ENCODE measurements around the gene GXYLT2.

The GXYLT2 gene

DNA sequence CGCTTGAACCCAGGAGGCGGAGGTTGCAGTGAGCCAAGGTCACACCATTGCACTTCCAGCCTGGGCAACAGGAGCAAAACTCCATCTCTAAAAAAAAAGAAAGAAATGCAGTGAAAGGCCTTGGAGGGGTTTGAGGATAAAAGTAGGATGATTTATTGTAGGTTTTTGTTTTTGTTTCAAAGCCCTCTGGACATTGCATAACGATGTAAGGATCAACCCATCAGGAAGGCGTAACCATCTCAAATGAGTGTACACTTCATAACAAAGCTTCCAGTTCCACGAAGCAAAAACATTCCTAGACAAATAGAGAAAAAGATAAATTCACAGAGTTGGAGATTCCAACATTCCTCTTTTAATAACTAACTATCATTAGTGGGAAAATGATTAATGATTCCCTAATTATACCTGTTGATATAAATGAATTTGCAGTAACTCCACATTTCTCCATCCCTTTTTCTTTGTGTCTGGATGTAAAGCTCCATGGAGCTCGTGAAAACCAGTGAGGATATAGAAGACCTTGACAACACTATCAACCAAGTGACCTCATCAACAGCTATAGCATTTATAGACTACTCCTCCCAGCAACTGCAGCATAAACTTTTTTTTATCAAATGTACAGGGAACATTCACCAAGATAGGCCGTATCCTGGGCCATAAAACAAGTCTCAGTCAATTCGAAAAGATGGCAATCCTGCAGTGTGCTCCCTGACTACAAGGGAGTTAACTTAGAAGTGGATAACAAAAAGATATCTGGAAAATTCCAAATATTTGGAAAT, 60.1 kb downstream of the GXYLT2 start:
- TF ChIP-seq ZNF660 (tag by site-specific recombination; IDR thresholded peaks at IDR 0.05) (no peak), ZNF501 (tag by site-specific recombination; IDR thresholded peaks at IDR 0.05) (no peak), ZSCAN16 (tag by site-specific recombination; IDR thresholded peaks at IDR 0.05) (no peak), GLI4 (tag by site-specific recombination; IDR thresholded peaks at IDR 0.05) (no peak), MEIS1 (CRISPR knock-in tag; IDR thresholded peaks at IDR 0.05; ENCODE audit: borderline replicate concordance) (no peak)
- TF ChIP-seq, protein P1, sequence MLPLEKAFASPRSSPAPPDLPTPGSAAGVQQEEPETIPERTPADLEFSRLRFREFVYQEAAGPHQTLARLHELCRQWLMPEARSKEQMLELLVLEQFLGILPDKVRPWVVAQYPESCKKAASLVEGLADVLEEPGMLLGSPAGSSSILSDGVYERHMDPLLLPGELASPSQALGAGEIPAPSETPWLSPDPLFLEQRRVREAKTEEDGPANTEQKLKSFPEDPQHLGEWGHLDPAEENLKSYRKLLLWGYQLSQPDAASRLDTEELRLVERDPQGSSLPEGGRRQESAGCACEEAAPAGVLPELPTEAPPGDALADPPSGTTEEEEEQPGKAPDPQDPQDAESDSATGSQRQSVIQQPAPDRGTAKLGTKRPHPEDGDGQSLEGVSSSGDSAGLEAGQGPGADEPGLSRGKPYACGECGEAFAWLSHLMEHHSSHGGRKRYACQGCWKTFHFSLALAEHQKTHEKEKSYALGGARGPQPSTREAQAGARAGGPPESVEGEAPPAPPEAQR (tag by site-specific recombination; IDR thresholded peaks at IDR 0.05) = no peak
- TF ChIP-seq, protein P2, sequence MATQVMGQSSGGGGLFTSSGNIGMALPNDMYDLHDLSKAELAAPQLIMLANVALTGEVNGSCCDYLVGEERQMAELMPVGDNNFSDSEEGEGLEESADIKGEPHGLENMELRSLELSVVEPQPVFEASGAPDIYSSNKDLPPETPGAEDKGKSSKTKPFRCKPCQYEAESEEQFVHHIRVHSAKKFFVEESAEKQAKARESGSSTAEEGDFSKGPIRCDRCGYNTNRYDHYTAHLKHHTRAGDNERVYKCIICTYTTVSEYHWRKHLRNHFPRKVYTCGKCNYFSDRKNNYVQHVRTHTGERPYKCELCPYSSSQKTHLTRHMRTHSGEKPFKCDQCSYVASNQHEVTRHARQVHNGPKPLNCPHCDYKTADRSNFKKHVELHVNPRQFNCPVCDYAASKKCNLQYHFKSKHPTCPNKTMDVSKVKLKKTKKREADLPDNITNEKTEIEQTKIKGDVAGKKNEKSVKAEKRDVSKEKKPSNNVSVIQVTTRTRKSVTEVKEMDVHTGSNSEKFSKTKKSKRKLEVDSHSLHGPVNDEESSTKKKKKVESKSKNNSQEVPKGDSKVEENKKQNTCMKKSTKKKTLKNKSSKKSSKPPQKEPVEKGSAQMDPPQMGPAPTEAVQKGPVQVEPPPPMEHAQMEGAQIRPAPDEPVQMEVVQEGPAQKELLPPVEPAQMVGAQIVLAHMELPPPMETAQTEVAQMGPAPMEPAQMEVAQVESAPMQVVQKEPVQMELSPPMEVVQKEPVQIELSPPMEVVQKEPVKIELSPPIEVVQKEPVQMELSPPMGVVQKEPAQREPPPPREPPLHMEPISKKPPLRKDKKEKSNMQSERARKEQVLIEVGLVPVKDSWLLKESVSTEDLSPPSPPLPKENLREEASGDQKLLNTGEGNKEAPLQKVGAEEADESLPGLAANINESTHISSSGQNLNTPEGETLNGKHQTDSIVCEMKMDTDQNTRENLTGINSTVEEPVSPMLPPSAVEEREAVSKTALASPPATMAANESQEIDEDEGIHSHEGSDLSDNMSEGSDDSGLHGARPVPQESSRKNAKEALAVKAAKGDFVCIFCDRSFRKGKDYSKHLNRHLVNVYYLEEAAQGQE (tag by site-specific recombination; IDR thresholded peaks at IDR 0.05) = no peak
- ChIA-PET POLR2A (no interaction called here), CTCF (interaction anchor here (0.6 to 0.8 kb wide), 2 partner anchors 11 to 138 kb away, joined by 3 to 4 read pairs; no protein-coding TSS in a partner anchor)
- H3K27ac ChIP-seq (ENCODE audit: extremely low read depth, low read depth, low read length) = no peak overlapping the region
- H3K36me3 ChIP-seq (ENCODE audit: control insufficient read depth in 2 of 2, insufficient read depth in 1 of 2, low read length in 2 of 2) = no peaks in the 10 kb centered on the region
- no peaks in the 10 kb centered on the region for H3K9me3 ChIP-seq (ENCODE audit: control insufficient read depth, insufficient read depth, low read depth, low read length)
- no peak overlapping the region for H3K4me3 ChIP-seq (ENCODE audit: low read depth, low read length)
- 0 out of 2 replicates have a peak, but pooled peaks cover 5% of the 10 kb centered on the region for H3K4me1 ChIP-seq (ENCODE audit: control insufficient read depth, insufficient read depth, low read length)

DNA sequence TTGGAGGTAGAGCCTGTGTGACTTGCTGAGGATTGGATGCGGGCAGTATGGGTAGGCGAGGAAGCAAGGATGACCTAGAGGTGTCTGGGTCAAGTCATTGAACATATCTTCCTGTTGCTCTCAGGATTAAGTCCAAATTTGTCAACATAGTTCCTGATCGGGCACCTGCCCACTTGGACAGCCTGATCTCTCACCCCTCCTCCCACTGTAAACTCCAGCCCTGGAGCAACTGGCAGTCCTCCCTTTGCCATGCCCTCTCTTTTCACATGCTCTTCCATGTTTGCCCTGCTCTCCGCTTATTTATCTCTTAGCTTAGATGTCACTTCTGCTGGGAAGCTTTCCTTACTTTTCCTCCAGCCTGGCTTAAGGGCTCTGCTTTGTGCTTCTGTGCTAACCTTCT, 61.2 kb downstream of the GXYLT2 start:
- H3K27ac ChIP-seq (ENCODE audit: extremely low read depth, low read depth, low read length) = no peak overlapping the region
- 0 out of 2 replicates have a peak, but pooled peaks cover 5% of the 10 kb centered on the region for H3K4me1 ChIP-seq (ENCODE audit: control insufficient read depth, insufficient read depth, low read length)
- H3K36me3 ChIP-seq (ENCODE audit: control insufficient read depth in 2 of 2, insufficient read depth in 1 of 2, low read length in 2 of 2) = no peaks in the 10 kb centered on the region
- TF ChIP-seq OSR2 (tag by site-specific recombination; IDR thresholded peaks at IDR 0.05) (no peak), ZFHX2 (tag by site-specific recombination; conservative IDR thresholded peaks at IDR 0.05) (no peak), ZNF37A (tag by site-specific recombination; IDR thresholded peaks at IDR 0.05) (no peak), ZNF169 (tag by site-specific recombination; IDR thresholded peaks at IDR 0.05) (no peak), ZNF114 (tag by site-specific recombination; IDR thresholded peaks at IDR 0.05) (no peak), OVOL3 (tag by site-specific recombination; IDR thresholded peaks at IDR 0.05) (no peak), ZNF433 (tag by site-specific recombination; IDR thresholded peaks at IDR 0.05; ENCODE audit: low read depth) (no peak), ZNF621 (tag by site-specific recombination; IDR thresholded peaks at IDR 0.05) (no peak), ZNF677 (tag by site-specific recombination; IDR thresholded peaks at IDR 0.05) (no peak), KLF8 (tag by site-specific recombination; IDR thresholded peaks at IDR 0.05) (no peak), ZNF658 (tag by site-specific recombination; IDR thresholded peaks at IDR 0.05) (no peak), ZNF302 (tag by site-specific recombination; IDR thresholded peaks at IDR 0.05; ENCODE audit: low read depth) (no peak)
- TF ChIP-seq, protein P3, sequence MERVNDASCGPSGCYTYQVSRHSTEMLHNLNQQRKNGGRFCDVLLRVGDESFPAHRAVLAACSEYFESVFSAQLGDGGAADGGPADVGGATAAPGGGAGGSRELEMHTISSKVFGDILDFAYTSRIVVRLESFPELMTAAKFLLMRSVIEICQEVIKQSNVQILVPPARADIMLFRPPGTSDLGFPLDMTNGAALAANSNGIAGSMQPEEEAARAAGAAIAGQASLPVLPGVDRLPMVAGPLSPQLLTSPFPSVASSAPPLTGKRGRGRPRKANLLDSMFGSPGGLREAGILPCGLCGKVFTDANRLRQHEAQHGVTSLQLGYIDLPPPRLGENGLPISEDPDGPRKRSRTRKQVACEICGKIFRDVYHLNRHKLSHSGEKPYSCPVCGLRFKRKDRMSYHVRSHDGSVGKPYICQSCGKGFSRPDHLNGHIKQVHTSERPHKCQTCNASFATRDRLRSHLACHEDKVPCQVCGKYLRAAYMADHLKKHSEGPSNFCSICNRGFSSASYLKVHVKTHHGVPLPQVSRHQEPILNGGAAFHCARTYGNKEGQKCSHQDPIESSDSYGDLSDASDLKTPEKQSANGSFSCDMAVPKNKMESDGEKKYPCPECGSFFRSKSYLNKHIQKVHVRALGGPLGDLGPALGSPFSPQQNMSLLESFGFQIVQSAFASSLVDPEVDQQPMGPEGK (tag by site-specific recombination; IDR thresholded peaks at IDR 0.05) = no peak
- TF ChIP-seq, protein P4, sequence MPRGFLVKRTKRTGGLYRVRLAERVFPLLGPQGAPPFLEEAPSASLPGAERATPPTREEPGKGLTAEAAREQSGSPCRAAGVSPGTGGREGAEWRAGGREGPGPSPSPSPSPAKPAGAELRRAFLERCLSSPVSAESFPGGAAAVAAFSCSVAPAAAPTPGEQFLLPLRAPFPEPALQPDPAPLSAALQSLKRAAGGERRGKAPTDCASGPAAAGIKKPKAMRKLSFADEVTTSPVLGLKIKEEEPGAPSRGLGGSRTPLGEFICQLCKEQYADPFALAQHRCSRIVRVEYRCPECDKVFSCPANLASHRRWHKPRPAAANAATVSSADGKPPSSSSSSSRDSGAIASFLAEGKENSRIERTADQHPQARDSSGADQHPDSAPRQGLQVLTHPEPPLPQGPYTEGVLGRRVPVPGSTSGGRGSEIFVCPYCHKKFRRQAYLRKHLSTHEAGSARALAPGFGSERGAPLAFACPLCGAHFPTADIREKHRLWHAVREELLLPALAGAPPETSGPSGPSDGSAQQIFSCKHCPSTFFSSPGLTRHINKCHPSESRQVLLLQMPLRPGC (tag by site-specific recombination; IDR thresholded peaks at IDR 0.05) = no peak
- TF ChIP-seq, protein P5, sequence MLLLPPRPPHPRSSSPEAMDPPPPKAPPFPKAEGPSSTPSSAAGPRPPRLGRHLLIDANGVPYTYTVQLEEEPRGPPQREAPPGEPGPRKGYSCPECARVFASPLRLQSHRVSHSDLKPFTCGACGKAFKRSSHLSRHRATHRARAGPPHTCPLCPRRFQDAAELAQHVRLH (tag by site-specific recombination; IDR thresholded peaks at IDR 0.05) = no peak
- CTCF ChIA-PET = interaction anchor here (1.3 kb wide), 1 partner anchor 11 kb away, joined by 5 read pairs; no protein-coding TSS in a partner anchor
- POLR2A ChIA-PET = no interaction called here
- H3K4me3 ChIP-seq (ENCODE audit: low read depth, low read length) = no peak overlapping the region
- H3K9me3 ChIP-seq (ENCODE audit: control insufficient read depth, insufficient read depth, low read depth, low read length) = no peaks in the 10 kb centered on the region

Data from HEK293 (cell line).